HepG2 (cell line): ENCODE data around the gene TDRD6. TPM values are rescaled to one million over a fixed set of nuclear protein-coding genes. Genes with fewer than 3 reads are reported as not detected.

Experiments used
- ATAC-seq: fragments of 200-7000 bp; cut with Tn5 transposase; 3 replicates; pipeline ENCODE4 v1.9.1; 2020; ENCODE audit warnings: mild to moderate bottlenecking, moderate library complexity
- BruUV-seq: library from RNA; stranded (reverse); fragments of 400-500 nt; replicated peaks from 2 replicates; lab custom pipeline; 2021; lab: Mats Ljungman, UMichigan
- CTCF ChIA-PET: fragments of 300-600 bp; formaldehyde crosslinking; extraction: SDS; loops from one replicate; lab custom pipeline; 2021; ENCODE audit warnings: low total read pairs, inconsistent platforms, low intra/inter-chr PET ratio; lab: Yijun Ruan, JAX
- POLR2A ChIA-PET: fragments of 350-600 bp; sonication (Branson Sonifier 250); formaldehyde crosslinking; loops from one replicate; lab custom pipeline; 2020; ENCODE audit warnings: antibody characterized with exemption, inconsistent platforms; lab: Yijun Ruan, JAX
- DNase-seq: peaks from one replicate; pipeline ENCODE4 v3.0.0-alpha.2; 2015; ENCODE audit warnings: low spot score
- FAIRE-seq: peaks from 3 replicates; lab custom pipeline; 2011; peaks lifted over from hg19 to GRCh38; lab: Jason Lieb, UNC
- H2AFZ ChIP-seq: one replicate; pipeline ENCODE4 v1.6.1; 2011; ENCODE audit warnings: low read length, inconsistent platforms
- H3K27ac ChIP-seq: fragments of 300-600 bp; 3 replicates; pipeline ENCODE4 v1.8.0; 2011; ENCODE audit warnings: mixed run types, mild to moderate bottlenecking, mixed read lengths, low read length, inconsistent platforms; ENCODE audit not compliant: insufficient read depth; ENCODE audit errors: extremely low read length
- H3K27me3 ChIP-seq, 2 experiments: fragments of 200-600 bp in 1 of 2; 2 replicates in 1 of 2; 3 replicates in 1 of 2; pipeline versions ENCODE4 v1.6.0 to v1.8.0; 2011; ENCODE audit warnings: low read length in 2 of 2, mild to moderate bottlenecking in 2 of 2, moderate library complexity in 2 of 2, inconsistent platforms in 1 of 2; ENCODE audit not compliant: insufficient read depth in 2 of 2, control insufficient read depth in 1 of 2
- H3K36me3 ChIP-seq, 2 experiments: fragments of 200-600 bp in 1 of 2; replicated peaks in 1 of 2; 2 replicates in 1 of 2; 3 replicates in 1 of 2; pipeline versions ENCODE4 v1.5.1 to v1.8.0; 2011; ENCODE audit warnings: low read length in 2 of 2, inconsistent platforms in 1 of 2; ENCODE audit not compliant: insufficient read depth in 2 of 2, control insufficient read depth in 1 of 2
- H3K4me1 ChIP-seq: 2 replicates; pipeline ENCODE4 v1.5.1; 2012; ENCODE audit warnings: low read length, inconsistent platforms; ENCODE audit not compliant: insufficient read depth
- H3K4me2 ChIP-seq: 2 replicates; pipeline ENCODE4 v1.6.0; 2011; ENCODE audit warnings: low read depth, low read length, inconsistent platforms
- H3K4me3 ChIP-seq, 3 experiments: fragments of 200-600 bp in 1 of 3; sonication (generic), shearing (Covaris generic) in 1 of 3; replicated peaks in 1 of 3; 2 replicates each; pipeline ENCODE4 v1.5.1; 2011 to 2016; ENCODE audit warnings: low read length in 3 of 3, inconsistent platforms in 2 of 3, low read depth in 2 of 3, mild to moderate bottlenecking in 2 of 3, control low read depth in 1 of 3, mixed read lengths in 1 of 3; ENCODE audit not compliant: insufficient read depth in 1 of 3
- H3K79me2 ChIP-seq: one replicate; pipeline ENCODE4 v1.6.1; 2011; ENCODE audit warnings: low read length, inconsistent platforms; ENCODE audit not compliant: insufficient read depth
- H3K9ac ChIP-seq: 2 replicates; pipeline ENCODE4 v1.6.0; 2011; ENCODE audit warnings: mild to moderate bottlenecking, low read depth, low read length, inconsistent platforms; ENCODE audit not compliant: insufficient read depth
- H3K9me3 ChIP-seq: 2 replicates; pipeline ENCODE4 v1.5.1; 2012; ENCODE audit warnings: mild to moderate bottlenecking, low read length
- H4K20me1 ChIP-seq: 2 replicates; pipeline ENCODE4 v1.6.0; 2011; ENCODE audit warnings: inconsistent platforms, mild to moderate bottlenecking, low read length, moderate library complexity; ENCODE audit not compliant: insufficient read depth
- DNMT1 ChIP-seq: sonication (generic); formaldehyde crosslinking; IDR thresholded peaks from 2 replicates; pipeline ENCODE4 v1.5.1; 2020; ENCODE audit warnings: mild to moderate bottlenecking, missing genetic modification reagents
- GLI4 ChIP-seq: sonication (generic); formaldehyde crosslinking; IDR thresholded peaks from 2 replicates; pipeline ENCODE4 v1.5.1; 2020; ENCODE audit warnings: missing genetic modification reagents, mild to moderate bottlenecking, moderate library complexity, borderline replicate concordance
- GPN1 ChIP-seq: sonication (generic); formaldehyde crosslinking; IDR thresholded peaks from 2 replicates; pipeline ENCODE4 v1.5.1; 2020; ENCODE audit warnings: missing genetic modification reagents, borderline replicate concordance
- HOXA7 ChIP-seq: sonication (generic); formaldehyde crosslinking; IDR thresholded peaks from 2 replicates; pipeline ENCODE4 v1.8.1; 2022; ENCODE audit warnings: mild to moderate bottlenecking, missing genetic modification reagents, moderate library complexity
- MYNN ChIP-seq: sonication (generic); formaldehyde crosslinking; IDR thresholded peaks from 2 replicates; pipeline ENCODE4 v1.4.0; 2020; ENCODE audit warnings: mild to moderate bottlenecking, low read depth, missing genetic modification reagents
- NFIC ChIP-seq: IDR thresholded peaks from 2 replicates; pipeline ENCODE4 v1.6.1; 2012; ENCODE audit warnings: mild to moderate bottlenecking, low read length, inconsistent platforms
- RFX3 ChIP-seq: IDR thresholded peaks from 2 replicates; pipeline ENCODE4 v1.6.1; 2016; ENCODE audit warnings: missing biosample characterization, missing genetic modification reagents
- SATB2 ChIP-seq: sonication (generic); formaldehyde crosslinking; IDR thresholded peaks from 2 replicates; pipeline ENCODE4 v1.5.0; 2020; ENCODE audit warnings: missing genetic modification reagents
- SMAD3 ChIP-seq: sonication (generic); formaldehyde crosslinking; IDR thresholded peaks from 2 replicates; pipeline ENCODE4 v1.4.0; 2020; ENCODE audit warnings: missing genetic modification reagents
- SSRP1 ChIP-seq: IDR thresholded peaks from 2 replicates; pipeline ENCODE4 v1.6.1; 2016; ENCODE audit warnings: control low read depth
- ZBTB21 ChIP-seq: sonication (generic); formaldehyde crosslinking; IDR thresholded peaks from 2 replicates; pipeline ENCODE4 v1.4.0; 2020; ENCODE audit warnings: missing genetic modification reagents
- ZFP36L1 ChIP-seq: sonication (generic); formaldehyde crosslinking; IDR thresholded peaks from 2 replicates; pipeline ENCODE4 v1.8.0; 2022; ENCODE audit warnings: mild to moderate bottlenecking, missing genetic modification reagents, moderate library complexity
- ZNF644 ChIP-seq: IDR thresholded peaks from 2 replicates; pipeline ENCODE4 v1.6.1; 2016; ENCODE audit warnings: low read depth
- ZSCAN29 ChIP-seq: sonication (generic); formaldehyde crosslinking; conservative IDR thresholded peaks from 2 replicates; pipeline ENCODE4 v1.4.0; 2020; ENCODE audit warnings: mild to moderate bottlenecking, missing genetic modification reagents
- WGBS: methylation state at CpG from one replicate; pipeline ENCODE4 v1.1.6; 2017; ENCODE audit warnings: low lambda C conversion rate; 5-methylcytosine and 5-hydroxymethylcytosine counted together
- in situ Hi-C: cut with HindIII; loops from 2 replicates; pipeline ENCODE4 v1.10.0; 2017; ENCODE audit warnings: low pct_unique_long_range_greater_than_20kb; ENCODE audit not compliant: extremely low pct_ligation_motif_present
- intact Hi-C: fragments of 100-400 bp; cut with micrococcal nuclease; formaldehyde crosslinking; loops from one replicate; pipeline ENCODE4 v1.10.0; 2022; ENCODE audit not compliant: unreplicated experiment
- polyA plus RNA-seq, 8 experiments: library from polyadenylated mRNA; depleted of rRNA in 3 of 8; stranded (reverse) in 7 of 8; unstranded in 1 of 8; fragments of >200 nt; fragmentation: Illumina TruSeq in 4 of 8; extraction: Trizol in 4 of 8; gene quantifications; 2 replicates each; pipeline versions ENCODE4 v1.2.1 to v1.2.3, GENCODE V29; 2011 to 2016; ENCODE audit warnings: low read depth in 4 of 8, missing spikeins in 1 of 8, mixed read lengths in 1 of 8; ENCODE audit not compliant: insufficient read depth in 1 of 8
- total RNA-seq, 5 experiments: library from RNA; depleted of rRNA; stranded (reverse); fragments of >200 nt; fragmentation: Illumina TruSeq; extraction: Trizol; gene quantifications; 2 replicates each; pipeline ENCODE4 v1.2.3, GENCODE V29; 2016; ENCODE audit warnings: low read depth in 1 of 5
- TF ChIP-seq, protein P1 (sequence below): sonication (generic); formaldehyde crosslinking; IDR thresholded peaks from 2 replicates; pipeline ENCODE4 v1.4.0; 2020; ENCODE audit warnings: missing genetic modification reagents, borderline replicate concordance

The TDRD6 gene
- total and polyA plus RNA-seq, 2 of the 13 experiments (the other 11 are each of a cell fraction or from before 2014, with no cell fraction given), result not detected

DNA sequence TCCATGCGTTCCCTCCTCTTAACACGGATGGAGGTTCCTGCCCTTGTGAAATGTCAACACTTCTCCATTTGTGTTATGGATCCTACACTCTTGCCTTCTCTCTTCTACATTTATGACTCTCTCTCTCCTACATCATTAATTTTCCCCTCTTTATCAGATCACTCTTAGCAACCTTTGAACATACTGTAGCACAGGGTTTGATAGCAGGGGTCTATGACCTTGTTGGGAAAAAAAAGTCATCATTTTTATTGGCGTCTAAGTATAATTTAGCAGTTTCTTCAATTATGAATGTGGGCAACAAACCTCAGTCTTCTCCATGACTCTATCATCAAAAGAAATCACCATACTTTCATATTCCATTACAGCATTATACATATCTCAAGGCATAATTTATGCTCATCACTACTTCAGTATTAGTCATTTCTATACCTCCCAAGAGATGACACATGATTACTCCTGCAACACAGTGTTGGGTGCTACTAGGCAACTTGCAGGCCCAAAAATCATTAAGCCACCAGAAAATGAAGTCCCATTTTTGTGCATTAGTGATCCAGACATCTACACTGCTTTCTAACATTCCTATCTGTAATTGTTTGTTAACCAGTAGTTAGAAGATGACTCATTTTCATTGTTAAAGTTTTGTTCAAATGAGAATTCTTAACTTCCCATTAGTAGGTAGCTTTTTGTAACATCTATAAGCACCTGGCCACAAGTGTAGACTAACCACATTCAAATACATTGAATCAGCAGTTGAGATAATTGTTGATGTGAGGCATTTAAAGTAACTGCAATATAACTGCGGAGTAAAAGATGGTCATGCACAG lies 44.5 kb upstream of the TDRD6 start:
- in situ Hi-C loops, result no loop called here
- no peaks in the 10 kb centered on the region for H3K4me1 ChIP-seq
- no peak overlapping the region for H3K9ac ChIP-seq
- H3K27me3 ChIP-seq, result no peaks in the 10 kb centered on the region
- no peaks in the 10 kb centered on the region for H3K36me3 ChIP-seq
- no peak overlapping the region for H2AFZ ChIP-seq
- no peak overlapping the region for H3K4me3 ChIP-seq
- H3K79me2 ChIP-seq, result no peaks in the 10 kb centered on the region
- no peak overlapping the region for H3K27ac ChIP-seq
- WGBS, result 64% methylated on average over 4 of the region's 4 CpGs
- no TSS peak for BruUV-seq
- H3K9me3 ChIP-seq, result no peaks in the 10 kb centered on the region
- no peaks in the 10 kb centered on the region for H4K20me1 ChIP-seq
- ATAC-seq (no peak), DNase-seq (no peak), FAIRE-seq (no peak)
- H3K4me2 ChIP-seq, result no peak overlapping the region
- intact Hi-C loops, result no loop called here
- CTCF ChIA-PET, result no interaction called here
- TF ChIP-seq GPN1, result no peak
- no peak for TF ChIP-seq SSRP1 (CRISPR knock-in tag)
- no peak for TF ChIP-seq ZBTB21
- TF ChIP-seq DNMT1 (CRISPR knock-in tag), result no peak
- no peak for TF ChIP-seq NFIC
- no peak for TF ChIP-seq ZFP36L1
- TF ChIP-seq SMAD3 (CRISPR knock-in tag), result no peak
- TF ChIP-seq GLI4, result no peak
- TF ChIP-seq RFX3 (CRISPR knock-in tag), result no peak
- no peak for TF ChIP-seq ZSCAN29
- TF ChIP-seq, protein P1, sequence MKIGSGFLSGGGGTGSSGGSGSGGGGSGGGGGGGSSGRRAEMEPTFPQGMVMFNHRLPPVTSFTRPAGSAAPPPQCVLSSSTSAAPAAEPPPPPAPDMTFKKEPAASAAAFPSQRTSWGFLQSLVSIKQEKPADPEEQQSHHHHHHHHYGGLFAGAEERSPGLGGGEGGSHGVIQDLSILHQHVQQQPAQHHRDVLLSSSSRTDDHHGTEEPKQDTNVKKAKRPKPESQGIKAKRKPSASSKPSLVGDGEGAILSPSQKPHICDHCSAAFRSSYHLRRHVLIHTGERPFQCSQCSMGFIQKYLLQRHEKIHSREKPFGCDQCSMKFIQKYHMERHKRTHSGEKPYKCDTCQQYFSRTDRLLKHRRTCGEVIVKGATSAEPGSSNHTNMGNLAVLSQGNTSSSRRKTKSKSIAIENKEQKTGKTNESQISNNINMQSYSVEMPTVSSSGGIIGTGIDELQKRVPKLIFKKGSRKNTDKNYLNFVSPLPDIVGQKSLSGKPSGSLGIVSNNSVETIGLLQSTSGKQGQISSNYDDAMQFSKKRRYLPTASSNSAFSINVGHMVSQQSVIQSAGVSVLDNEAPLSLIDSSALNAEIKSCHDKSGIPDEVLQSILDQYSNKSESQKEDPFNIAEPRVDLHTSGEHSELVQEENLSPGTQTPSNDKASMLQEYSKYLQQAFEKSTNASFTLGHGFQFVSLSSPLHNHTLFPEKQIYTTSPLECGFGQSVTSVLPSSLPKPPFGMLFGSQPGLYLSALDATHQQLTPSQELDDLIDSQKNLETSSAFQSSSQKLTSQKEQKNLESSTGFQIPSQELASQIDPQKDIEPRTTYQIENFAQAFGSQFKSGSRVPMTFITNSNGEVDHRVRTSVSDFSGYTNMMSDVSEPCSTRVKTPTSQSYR (CRISPR knock-in tag), result no peak
- TF ChIP-seq MYNN (CRISPR knock-in tag), result no peak
- no peak for TF ChIP-seq ZNF644 (CRISPR knock-in tag)
- TF ChIP-seq SATB2, result no peak
- TF ChIP-seq HOXA7 (CRISPR knock-in tag), result no peak
- POLR2A ChIA-PET, result no interaction called here
